ENCODE data around the gene CDKAL1. TPM values are rescaled to one million over a fixed set of nuclear protein-coding genes. Genes with fewer than 3 reads are reported as not detected.

Gene CDKAL1
- total RNA-seq, 1 donor = 20.0 TPM

DNA sequence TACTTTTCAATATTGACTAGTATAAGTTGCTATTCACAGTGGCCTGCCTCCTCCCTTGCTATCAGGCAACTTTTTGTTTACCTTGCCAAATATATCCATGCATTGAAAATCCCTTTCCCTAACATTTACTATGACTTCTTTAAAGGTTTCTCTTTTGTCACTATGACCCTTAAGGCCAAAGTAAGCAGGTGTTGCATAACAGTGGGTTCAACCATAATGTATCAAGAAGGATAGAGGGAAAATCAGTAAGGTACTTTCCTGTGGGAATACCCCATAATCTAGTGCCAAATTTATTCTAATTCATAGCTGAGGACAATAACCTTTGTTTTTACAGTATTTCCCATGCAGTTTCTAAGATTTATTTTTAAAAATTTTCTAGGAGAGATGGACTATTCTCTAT lies 527.6 kb downstream of the CDKAL1 start:
- DNase-seq (ENCODE audit: low read depth) = no peak
- TF ChIP-seq, protein P1, sequence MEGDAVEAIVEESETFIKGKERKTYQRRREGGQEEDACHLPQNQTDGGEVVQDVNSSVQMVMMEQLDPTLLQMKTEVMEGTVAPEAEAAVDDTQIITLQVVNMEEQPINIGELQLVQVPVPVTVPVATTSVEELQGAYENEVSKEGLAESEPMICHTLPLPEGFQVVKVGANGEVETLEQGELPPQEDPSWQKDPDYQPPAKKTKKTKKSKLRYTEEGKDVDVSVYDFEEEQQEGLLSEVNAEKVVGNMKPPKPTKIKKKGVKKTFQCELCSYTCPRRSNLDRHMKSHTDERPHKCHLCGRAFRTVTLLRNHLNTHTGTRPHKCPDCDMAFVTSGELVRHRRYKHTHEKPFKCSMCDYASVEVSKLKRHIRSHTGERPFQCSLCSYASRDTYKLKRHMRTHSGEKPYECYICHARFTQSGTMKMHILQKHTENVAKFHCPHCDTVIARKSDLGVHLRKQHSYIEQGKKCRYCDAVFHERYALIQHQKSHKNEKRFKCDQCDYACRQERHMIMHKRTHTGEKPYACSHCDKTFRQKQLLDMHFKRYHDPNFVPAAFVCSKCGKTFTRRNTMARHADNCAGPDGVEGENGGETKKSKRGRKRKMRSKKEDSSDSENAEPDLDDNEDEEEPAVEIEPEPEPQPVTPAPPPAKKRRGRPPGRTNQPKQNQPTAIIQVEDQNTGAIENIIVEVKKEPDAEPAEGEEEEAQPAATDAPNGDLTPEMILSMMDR (IDR thresholded peaks at IDR 0.05; ENCODE audit: insufficient read depth, low read length) = no peak
- no peak overlapping the region for H3K4me3 ChIP-seq (ENCODE audit: low read depth, low read length)

DNA sequence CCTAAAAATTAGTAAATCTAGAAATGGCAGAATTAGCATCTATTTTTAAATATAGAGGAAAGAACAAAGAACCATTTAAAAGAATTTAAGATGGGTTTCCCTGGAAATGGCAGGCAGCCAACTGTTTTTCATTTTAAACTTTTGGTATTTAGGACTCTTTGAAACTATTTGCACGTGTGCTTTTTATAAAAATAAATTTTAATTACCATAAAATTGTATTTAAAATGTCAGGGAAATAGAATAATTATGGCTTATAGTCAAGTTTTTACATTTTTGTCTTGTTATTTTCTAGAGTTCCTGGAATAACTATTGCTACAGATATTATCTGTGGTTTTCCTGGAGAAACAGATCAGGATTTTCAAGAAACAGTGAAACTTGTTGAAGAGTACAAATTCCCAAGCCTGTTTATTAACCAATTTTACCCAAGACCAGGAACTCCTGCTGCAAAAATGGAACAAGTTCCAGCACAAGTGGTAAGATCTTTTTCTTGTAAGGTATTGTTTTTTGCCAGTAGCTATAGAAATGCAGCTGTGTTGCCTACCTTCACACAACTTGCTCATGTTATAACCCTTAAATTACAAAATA lies 530.6 kb downstream of the CDKAL1 start:
- DNase-seq (ENCODE audit: low read depth) = peak; percentile 46
- no peak overlapping the region for H3K4me3 ChIP-seq (ENCODE audit: low read depth, low read length)
- TF ChIP-seq, protein P1 (IDR thresholded peaks at IDR 0.05; ENCODE audit: insufficient read depth, low read length) = no peak

DNA sequence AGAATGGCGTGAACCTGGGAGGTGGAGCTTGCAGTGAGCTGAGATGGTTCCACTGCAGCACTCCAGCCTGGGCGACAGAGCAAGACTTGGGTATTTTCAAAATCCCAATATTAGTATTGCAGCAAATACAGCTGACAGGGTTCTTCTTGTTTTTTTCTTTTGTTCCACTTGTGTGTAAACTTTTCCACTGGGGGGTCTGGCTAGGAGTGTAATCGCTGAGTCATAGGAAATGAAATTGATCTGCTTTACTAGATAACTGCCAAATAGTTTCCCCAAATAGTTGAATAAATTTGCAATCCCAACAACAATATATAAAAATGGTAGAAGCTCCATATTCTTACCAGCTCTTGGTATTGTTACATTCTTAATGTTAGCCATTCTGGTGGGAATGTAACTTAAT lies 533.3 kb downstream of the CDKAL1 start:
- no peak overlapping the region for H3K4me3 ChIP-seq (ENCODE audit: low read depth, low read length)
- no peak for DNase-seq (ENCODE audit: low read depth)
- TF ChIP-seq, protein P1 (IDR thresholded peaks at IDR 0.05; ENCODE audit: insufficient read depth, low read length) = no peak

DNA sequence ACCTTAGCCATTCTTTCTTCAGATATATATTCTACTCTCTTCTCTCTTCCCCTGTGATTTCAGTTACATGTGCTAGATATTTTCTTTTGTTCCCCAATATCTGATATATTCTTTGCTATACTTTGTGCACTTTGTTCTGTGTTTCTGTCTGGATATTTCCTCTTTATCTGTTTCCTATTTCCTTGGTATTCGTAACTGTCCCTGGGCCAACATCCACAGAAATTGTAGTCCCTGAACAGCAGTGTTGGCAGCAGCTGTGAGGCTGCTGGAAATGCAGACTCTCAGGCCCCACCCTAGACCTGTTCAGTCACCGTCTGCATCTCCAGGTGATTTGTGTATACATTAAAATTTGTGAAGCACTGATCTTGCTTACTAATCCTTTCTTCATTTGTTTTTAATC lies 536.4 kb downstream of the CDKAL1 start:
- TF ChIP-seq, protein P1 (IDR thresholded peaks at IDR 0.05; ENCODE audit: insufficient read depth, low read length) = no peak
- peak; percentile 14 for DNase-seq (ENCODE audit: low read depth)
- H3K4me3 ChIP-seq (ENCODE audit: low read depth, low read length) = no peak overlapping the region

DNA sequence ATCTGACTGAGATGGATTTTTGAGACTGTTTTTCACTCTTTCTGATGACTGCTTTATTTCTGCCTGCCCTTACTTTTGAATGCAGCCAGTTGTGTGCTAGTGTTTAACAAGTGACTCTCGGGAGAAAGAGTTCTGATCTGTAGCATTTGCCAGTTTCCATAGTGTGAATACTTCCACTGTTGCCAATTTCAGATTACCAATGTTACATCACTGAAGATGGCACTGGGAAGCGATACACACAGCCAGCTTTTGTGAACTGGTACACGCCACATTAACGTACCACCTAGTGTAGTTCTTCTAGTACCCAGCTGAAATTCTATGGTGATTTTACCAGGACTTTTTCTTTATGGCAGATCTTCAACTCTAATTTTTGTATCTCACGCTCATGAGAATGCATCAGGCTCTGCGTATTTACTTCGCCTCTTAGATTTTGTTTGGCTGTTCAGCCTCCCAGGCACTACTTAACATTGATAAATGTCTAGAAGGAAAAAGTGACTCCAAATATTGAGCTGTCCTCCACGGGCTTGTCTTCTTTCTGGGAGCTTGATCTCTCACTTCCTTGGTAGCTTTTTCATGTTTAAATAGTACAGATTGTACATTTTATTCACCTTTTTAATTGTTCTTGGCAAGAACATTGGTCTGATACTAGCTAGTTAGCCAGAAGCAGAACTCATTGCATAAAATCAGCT lies 537.7 kb downstream of the CDKAL1 start:
- no peak overlapping the region for H3K4me3 ChIP-seq (ENCODE audit: low read depth, low read length)
- no peak for DNase-seq (ENCODE audit: low read depth)
- TF ChIP-seq, protein P1 (IDR thresholded peaks at IDR 0.05; ENCODE audit: insufficient read depth, low read length) = no peak

DNA sequence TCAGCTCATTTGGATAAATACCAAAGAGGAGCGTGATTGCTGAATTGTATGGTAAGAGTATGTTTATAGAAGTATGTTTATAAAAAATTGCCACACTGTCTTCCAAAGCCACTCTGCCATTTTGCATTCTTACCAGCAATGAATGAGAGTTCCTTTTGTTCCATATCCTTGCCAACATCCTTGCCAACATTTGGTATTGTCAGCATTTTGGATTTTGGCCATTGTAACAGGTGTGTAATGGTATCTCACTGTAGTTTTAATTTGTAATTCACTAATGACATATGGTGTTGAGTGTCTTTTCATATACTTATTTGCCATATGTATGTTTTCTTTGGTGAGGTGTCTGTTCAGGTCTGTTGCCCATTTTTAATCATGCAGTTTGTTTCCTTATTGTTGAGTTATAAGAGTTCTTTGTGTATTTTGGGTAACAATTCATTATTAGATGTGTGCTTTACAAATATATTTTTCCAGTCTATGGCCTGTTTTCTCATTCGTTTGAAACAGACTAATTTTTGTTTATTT lies 539.1 kb downstream of the CDKAL1 start:
- no peak for DNase-seq (ENCODE audit: low read depth)
- TF ChIP-seq, protein P1 (IDR thresholded peaks at IDR 0.05; ENCODE audit: insufficient read depth, low read length) = no peak
- H3K4me3 ChIP-seq (ENCODE audit: low read depth, low read length) = no peak overlapping the region
